ENCODE measurements around the gene RBM26. TPM values are rescaled to one million over a fixed set of nuclear protein-coding genes. Genes with fewer than 3 reads are reported as not detected.

RBM26 gene
- total and polyA plus RNA-seq, 2 experiments from 2014 or later = 46.0 to 69.3 TPM

GRCh38 chr13:79285159-79285558 lies 120.9 kb downstream of the RBM26 start:
- no peaks in the 10 kb centered on the region for H3K79me2 ChIP-seq (replicated peaks; ENCODE audit: insufficient read depth)
- no peak overlapping the region for H3K4me3 Mint-ChIP-seq
- no peaks in the 10 kb centered on the region for H3K27me3 ChIP-seq (ENCODE audit: insufficient read depth)
- H3K9me3 Mint-ChIP-seq = no peaks in the 10 kb centered on the region
- H3K4me1 ChIP-seq (ENCODE audit: insufficient read depth) = peaks cover 41% of the 10 kb centered on the region
- DNase-seq (ENCODE audit: low spot score) (no peak), ATAC-seq (no peak)
- H3K36me3 Mint-ChIP-seq (ENCODE audit: low read depth) = peaks cover 2% of the 10 kb centered on the region; the same call in 1 of the 3 replicates
- no peaks in the 10 kb centered on the region for H3K9me2 ChIP-seq (ENCODE audit: insufficient read depth)
- H3K27me3 Mint-ChIP-seq (ENCODE audit: insufficient read depth, low read depth, poor library complexity) = peaks cover 3% of the 10 kb centered on the region
- H3F3A ChIP-seq (replicated peaks; ENCODE audit: low read depth) = no peaks in the 10 kb centered on the region
- no peak overlapping the region for H3K27ac Mint-ChIP-seq
- H3K36me3 ChIP-seq (ENCODE audit: insufficient read depth) = no peaks in the 10 kb centered on the region
- no peaks in the 10 kb centered on the region for H4K20me1 ChIP-seq (replicated peaks; ENCODE audit: insufficient read depth)
- H2AFZ ChIP-seq = no peak overlapping the region
- no peak overlapping the region for H3K4me2 ChIP-seq
- no peak overlapping the region for H3K27ac ChIP-seq (ENCODE audit: low read depth)
- TF ChIP-seq STAT1 (IDR thresholded peaks at IDR 0.05; ENCODE audit: unreplicated experiment) = no peak
- TF ChIP-seq REST (IDR thresholded peaks at IDR 0.05; ENCODE audit: unreplicated experiment) = no peak
- TF ChIP-seq ZNF331 (CRISPR knock-in tag; IDR thresholded peaks at IDR 0.05; ENCODE audit: low read depth) = no peak
- TF ChIP-seq ZNF114 (CRISPR knock-in tag; IDR thresholded peaks at IDR 0.05) = no peak
- TF ChIP-seq POLR2AphosphoS5 (IDR thresholded peaks at IDR 0.05; ENCODE audit: low read depth) = no peak
- no peak for TF ChIP-seq CREB1 (CRISPR knock-in tag; IDR thresholded peaks at IDR 0.05; ENCODE audit: low read depth)
- no peak for TF ChIP-seq ZNF462 (CRISPR knock-in tag; IDR thresholded peaks at IDR 0.05)
- no peak for TF ChIP-seq NANOG (IDR thresholded peaks at IDR 0.05; ENCODE audit: borderline replicate concordance)
- TF ChIP-seq EZH2 (IDR thresholded peaks at IDR 0.05; ENCODE audit: low read depth, unreplicated experiment) = no peak
- no peak for TF ChIP-seq CTCF (conservative IDR thresholded peaks at IDR 0.05; ENCODE audit: low read depth in 2 of 2)
- TF ChIP-seq JUNB (IDR thresholded peaks at IDR 0.05; ENCODE audit: unreplicated experiment) = no peak
- TF ChIP-seq ETS1 (IDR thresholded peaks at IDR 0.05) = no peak
- no peak for TF ChIP-seq EZH2phosphoT487 (IDR thresholded peaks at IDR 0.05; ENCODE audit: unreplicated experiment)
- H3K4me3 ChIP-seq = no peak overlapping the region
- H3K4me1 Mint-ChIP-seq = peaks cover 30% of the 10 kb centered on the region

Data from GM23338 (cell line).